Spleen (tissue), 7 donors: ENCODE measurements around the gene HYAL1.

Experiments used
- POLR2A ChIP-seq, 3 donors: fragments of 450-650 bp; IDR thresholded peaks; one replicate each; pipeline ENCODE4 v1.5.1; 2017; ENCODE audit warnings: antibody characterized with exemption in 3 of 3, mild to moderate bottlenecking in 1 of 3
- TF ChIP-seq, protein P1 (sequence below), 11 experiments: fragments of 200-600 bp in 7 of 11; fragments of 450-650 bp in 4 of 11; sonication (generic) in 4 of 11; IDR thresholded peaks in 8 of 11; conservative IDR thresholded peaks in 3 of 11; 1 replicate in 7 of 11; 2 replicates in 4 of 11; pipeline versions ENCODE4 v1.4.0 to v1.8.0; 2016 to 2021; ENCODE audit warnings: antibody characterized with exemption in 11 of 11, inconsistent platforms in 4 of 11, mild to moderate bottlenecking in 1 of 11
- donor health status: DM: no; HTN: no; CAD: no; lungs with moderate emphysema.
- donor health status: DM: no; HTN: no; CAD: no.
- donor health status: DM: no; HTN: no; CAD: no.

DNA sequence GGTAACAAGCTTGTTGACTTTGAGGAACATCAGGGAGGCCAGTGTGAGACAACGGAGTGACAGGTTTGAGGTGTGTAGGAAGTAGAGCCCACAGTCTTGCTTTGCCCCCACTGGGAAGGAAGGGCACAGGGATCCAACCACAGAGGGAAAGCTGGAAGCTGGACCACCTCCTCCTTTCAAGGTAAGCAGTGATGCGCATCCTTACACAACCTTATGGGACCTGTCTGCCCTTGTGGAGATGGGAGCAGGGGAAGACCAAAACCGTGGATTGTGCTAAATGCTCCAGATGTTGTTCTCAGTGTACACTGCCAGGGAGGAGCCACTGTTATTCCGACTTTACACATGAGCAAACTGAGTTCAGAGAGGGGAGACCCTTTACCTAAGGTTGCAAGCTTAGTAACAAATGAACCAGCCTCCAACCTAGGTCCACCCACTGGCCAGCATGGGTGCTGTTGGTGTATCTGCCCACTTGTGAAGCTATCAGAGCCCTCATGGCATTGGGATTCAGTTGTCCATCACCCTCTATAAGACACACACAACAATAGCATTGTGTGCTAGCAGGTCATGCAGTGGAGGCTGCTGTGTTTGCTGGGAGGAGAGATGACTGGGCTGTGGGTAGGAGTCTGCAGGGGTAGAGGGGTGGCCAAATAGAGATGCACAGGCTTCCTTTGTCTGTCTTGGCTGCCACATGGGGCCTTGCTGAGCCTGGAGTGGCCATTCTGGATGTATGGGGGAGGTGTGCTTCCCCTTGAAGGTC, 25.1 kb downstream of the HYAL1 start:
- TF ChIP-seq, protein P1, sequence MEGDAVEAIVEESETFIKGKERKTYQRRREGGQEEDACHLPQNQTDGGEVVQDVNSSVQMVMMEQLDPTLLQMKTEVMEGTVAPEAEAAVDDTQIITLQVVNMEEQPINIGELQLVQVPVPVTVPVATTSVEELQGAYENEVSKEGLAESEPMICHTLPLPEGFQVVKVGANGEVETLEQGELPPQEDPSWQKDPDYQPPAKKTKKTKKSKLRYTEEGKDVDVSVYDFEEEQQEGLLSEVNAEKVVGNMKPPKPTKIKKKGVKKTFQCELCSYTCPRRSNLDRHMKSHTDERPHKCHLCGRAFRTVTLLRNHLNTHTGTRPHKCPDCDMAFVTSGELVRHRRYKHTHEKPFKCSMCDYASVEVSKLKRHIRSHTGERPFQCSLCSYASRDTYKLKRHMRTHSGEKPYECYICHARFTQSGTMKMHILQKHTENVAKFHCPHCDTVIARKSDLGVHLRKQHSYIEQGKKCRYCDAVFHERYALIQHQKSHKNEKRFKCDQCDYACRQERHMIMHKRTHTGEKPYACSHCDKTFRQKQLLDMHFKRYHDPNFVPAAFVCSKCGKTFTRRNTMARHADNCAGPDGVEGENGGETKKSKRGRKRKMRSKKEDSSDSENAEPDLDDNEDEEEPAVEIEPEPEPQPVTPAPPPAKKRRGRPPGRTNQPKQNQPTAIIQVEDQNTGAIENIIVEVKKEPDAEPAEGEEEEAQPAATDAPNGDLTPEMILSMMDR (IDR thresholded peaks at IDR 0.05 in 8 of 11, conservative IDR thresholded peaks at IDR 0.05 in 3 of 11) = no peak
- TF ChIP-seq POLR2A (IDR thresholded peaks at IDR 0.05) = no peak
